Right atrium auricular region (tissue), 2 donors: Measurements from ENCODE around the gene RNFT2. TPM values are rescaled to one million over a fixed set of nuclear protein-coding genes. Genes with fewer than 3 reads are reported as not detected.

ENCODE experiments used
- DNase-seq: peaks from one replicate; pipeline ENCODE4 v3.0.0-alpha.2; 2019; ENCODE audit warnings: low spot score
- H3K27ac ChIP-seq, 2 donors: fragments of 200-600 bp; sonication (generic); 1 replicate in 1 of 2; 2 replicates in 1 of 2; pipeline ENCODE4 v1.5.1; 2016 to 2019
- H3K27me3 ChIP-seq, 2 donors: fragments of 200-600 bp; sonication (generic); one replicate each; pipeline versions ENCODE4 v1.5.1 to v1.6.0; 2017 to 2019
- H3K36me3 ChIP-seq: fragments of 200-600 bp; sonication (generic); one replicate; pipeline ENCODE4 v1.5.1; 2016
- H3K4me1 ChIP-seq, 2 donors: fragments of 200-600 bp; sonication (generic); one replicate each; pipeline versions ENCODE4 v1.5.1 to v1.6.0; 2017 to 2019
- H3K4me3 ChIP-seq, 2 donors: fragments of 200-600 bp; sonication (generic); 1 replicate in 1 of 2; 2 replicates in 1 of 2; pipeline ENCODE4 v1.5.1; 2017 to 2019; ENCODE audit warnings: mild to moderate bottlenecking in 1 of 2, moderate library complexity in 1 of 2
- H3K9me3 ChIP-seq, 2 donors: fragments of 200-600 bp; sonication (generic); one replicate each; pipeline ENCODE4 v1.5.1; 2019
- CTCF ChIP-seq, 2 donors: fragments of 200-600 bp; sonication (generic); IDR thresholded peaks; one replicate each; pipeline ENCODE4 v1.5.1; 2019; ENCODE audit warnings: antibody characterized with exemption in 2 of 2
- total RNA-seq, 2 donors: library from RNA; depleted of rRNA; stranded (reverse); fragments of >200 nt; gene quantifications; one replicate each; pipeline ENCODE4 v1.1.0, GENCODE V29; 2016

The RNFT2 gene
- total RNA-seq, 2 donors from 2014 or later: 0.89 to 1.1 TPM

GRCh38 chr12:116833474-116833873 lies 95.4 kb downstream of the RNFT2 start:
- no peak for DNase-seq
- Histone ChIP-seq H3K4me1 (no peaks in the 10 kb centered on the region), H3K4me3 (no peak overlapping the region), H3K27me3 (no peaks in the 10 kb centered on the region), H3K9me3 (no peaks in the 10 kb centered on the region), H3K36me3 (no peaks in the 10 kb centered on the region), H3K27ac (no peak overlapping the region)
- TF ChIP-seq CTCF (IDR thresholded peaks at IDR 0.05): no peak

GRCh38 chr12:116835484-116835883 lies 97.4 kb downstream of the RNFT2 start:
- no peaks in the 10 kb centered on the region for H3K27me3 ChIP-seq
- no peaks in the 10 kb centered on the region for H3K4me1 ChIP-seq
- H3K27ac ChIP-seq: no peak overlapping the region
- no peaks in the 10 kb centered on the region for H3K9me3 ChIP-seq
- H3K36me3 ChIP-seq: no peaks in the 10 kb centered on the region
- H3K4me3 ChIP-seq: no peak overlapping the region
- no peak for DNase-seq
- no peak for TF ChIP-seq CTCF (IDR thresholded peaks at IDR 0.05)

- Histone ChIP-seq H3K27ac (no peak overlapping the region), H3K9me3 (no peaks in the 10 kb centered on the region), H3K4me1 (no peaks in the 10 kb centered on the region), H3K27me3 (no peaks in the 10 kb centered on the region), H3K36me3 (no peaks in the 10 kb centered on the region), H3K4me3 (no peak overlapping the region)
- no peak for TF ChIP-seq CTCF (IDR thresholded peaks at IDR 0.05)
- no peak for DNase-seq
Observed at GRCh38 chr12:116837097-116837496, 99.0 kb downstream of the RNFT2 start.

- no peaks in the 10 kb centered on the region for H3K27me3 ChIP-seq
- no peak overlapping the region for H3K27ac ChIP-seq
- no peak overlapping the region for H3K4me3 ChIP-seq
- H3K4me1 ChIP-seq: no peaks in the 10 kb centered on the region
- H3K9me3 ChIP-seq: no peaks in the 10 kb centered on the region
- TF ChIP-seq CTCF (IDR thresholded peaks at IDR 0.05): no peak
- H3K36me3 ChIP-seq: no peaks in the 10 kb centered on the region
- no peak for DNase-seq
Observed at GRCh38 chr12:116838365-116838764, 100.2 kb downstream of the RNFT2 start.

GRCh38 chr12:116839287-116839830 lies 101.2 kb downstream of the RNFT2 start:
- Histone ChIP-seq H3K36me3 (no peaks in the 10 kb centered on the region), H3K27me3 (no peaks in the 10 kb centered on the region), H3K27ac (no peak overlapping the region), H3K9me3 (no peaks in the 10 kb centered on the region), H3K4me1 (no peaks in the 10 kb centered on the region), H3K4me3 (no peak overlapping the region)
- DNase-seq: no peak
- TF ChIP-seq CTCF (IDR thresholded peaks at IDR 0.05): no peak

- H3K9me3 ChIP-seq: no peaks in the 10 kb centered on the region
- no peak overlapping the region for H3K27ac ChIP-seq
- no peaks in the 10 kb centered on the region for H3K36me3 ChIP-seq
- H3K4me3 ChIP-seq: no peak overlapping the region
- DNase-seq: no peak
- TF ChIP-seq CTCF (IDR thresholded peaks at IDR 0.05): no peak
- no peaks in the 10 kb centered on the region for H3K4me1 ChIP-seq
- H3K27me3 ChIP-seq: no peaks in the 10 kb centered on the region
Observed at GRCh38 chr12:116843085-116843484, 105.0 kb downstream of the RNFT2 start.
